BJ (cell line): ENCODE measurements around the gene ADAM19. TPM values are rescaled to one million over a fixed set of nuclear protein-coding genes. Genes with fewer than 3 reads are reported as not detected.
"Not testable (repeated sequence)": the region's sequence is repeated elsewhere in the genome, so short reads cannot be mapped to it uniquely, and the experiment has no call there.

Source experiments
- CTCF ChIA-PET: fragments of 350-600 bp; formaldehyde crosslinking; extraction: SDS; loops from one replicate; lab custom pipeline; 2021; ENCODE audit warnings: antibody characterized with exemption, inconsistent platforms; lab: Yijun Ruan, JAX
- POLR2A ChIA-PET: fragments of 300-600 bp; sonication (Branson Sonifier 250); formaldehyde crosslinking; extraction: SDS; loops from one replicate; lab custom pipeline; 2021; ENCODE audit warnings: antibody characterized with exemption; lab: Charles Lee
- DNase-seq: peaks from one replicate; pipeline ENCODE4 v3.0.0-alpha.2; 2011; ENCODE audit warnings: low read depth
- H3K27me3 ChIP-seq: 2 replicates; pipeline ENCODE4 v1.6.0; 2011; ENCODE audit warnings: low read length; ENCODE audit not compliant: control insufficient read depth, insufficient read depth
- H3K36me3 ChIP-seq: 2 replicates; pipeline ENCODE4 v1.5.1; 2011; ENCODE audit warnings: low read length; ENCODE audit not compliant: control insufficient read depth, insufficient read depth
- H3K4me3 ChIP-seq: 2 replicates; pipeline ENCODE4 v1.5.1; 2011; ENCODE audit warnings: low read depth, mild to moderate bottlenecking, control low read depth, low read length
- polyA plus RNA-seq: library from polyadenylated mRNA; depleted of rRNA; stranded (reverse); fragments of >200 nt; gene quantifications from 2 replicates; pipeline ENCODE4 v1.2.3, GENCODE V29; 2011
- TF ChIP-seq, protein P1 (sequence below): IDR thresholded peaks from 2 replicates; pipeline ENCODE4 v1.5.1; 2011; ENCODE audit warnings: low read depth, mild to moderate bottlenecking, control low read depth, inconsistent platforms, low read length, moderate library complexity; ENCODE audit not compliant: insufficient read depth

The ADAM19 gene
- polyA plus RNA-seq, 1 experiment, result 68.3 TPM

DNA sequence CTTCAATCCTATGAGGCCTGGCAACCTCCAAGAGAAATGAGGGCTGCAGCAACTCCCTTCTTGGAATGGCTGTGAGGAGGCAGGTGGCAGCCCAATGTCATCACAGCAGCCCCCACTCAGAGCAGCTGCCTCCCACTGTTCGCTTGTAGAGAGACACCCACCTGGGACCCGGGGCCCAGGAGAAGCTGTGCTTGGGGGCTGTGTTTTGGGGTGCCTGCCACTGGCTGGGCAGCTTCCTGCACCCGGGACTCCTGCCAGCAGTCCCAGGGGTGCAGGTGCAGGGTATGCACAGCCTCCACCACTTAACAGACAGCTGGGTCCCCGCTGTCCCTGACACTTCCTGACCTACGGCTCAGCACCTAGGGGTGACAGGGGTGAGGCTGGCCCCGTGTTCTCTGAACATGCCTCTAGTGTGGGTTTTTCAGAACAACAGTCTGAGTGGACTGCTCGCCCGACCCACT is 89.3 kb downstream of the ADAM19 start:
- no peaks in the 10 kb centered on the region for H3K27me3 ChIP-seq
- peaks cover 32% of the 10 kb centered on the region for H3K36me3 ChIP-seq
- no peak overlapping the region for H3K4me3 ChIP-seq
- POLR2A ChIA-PET, result no interaction called here
- TF ChIP-seq, protein P1, sequence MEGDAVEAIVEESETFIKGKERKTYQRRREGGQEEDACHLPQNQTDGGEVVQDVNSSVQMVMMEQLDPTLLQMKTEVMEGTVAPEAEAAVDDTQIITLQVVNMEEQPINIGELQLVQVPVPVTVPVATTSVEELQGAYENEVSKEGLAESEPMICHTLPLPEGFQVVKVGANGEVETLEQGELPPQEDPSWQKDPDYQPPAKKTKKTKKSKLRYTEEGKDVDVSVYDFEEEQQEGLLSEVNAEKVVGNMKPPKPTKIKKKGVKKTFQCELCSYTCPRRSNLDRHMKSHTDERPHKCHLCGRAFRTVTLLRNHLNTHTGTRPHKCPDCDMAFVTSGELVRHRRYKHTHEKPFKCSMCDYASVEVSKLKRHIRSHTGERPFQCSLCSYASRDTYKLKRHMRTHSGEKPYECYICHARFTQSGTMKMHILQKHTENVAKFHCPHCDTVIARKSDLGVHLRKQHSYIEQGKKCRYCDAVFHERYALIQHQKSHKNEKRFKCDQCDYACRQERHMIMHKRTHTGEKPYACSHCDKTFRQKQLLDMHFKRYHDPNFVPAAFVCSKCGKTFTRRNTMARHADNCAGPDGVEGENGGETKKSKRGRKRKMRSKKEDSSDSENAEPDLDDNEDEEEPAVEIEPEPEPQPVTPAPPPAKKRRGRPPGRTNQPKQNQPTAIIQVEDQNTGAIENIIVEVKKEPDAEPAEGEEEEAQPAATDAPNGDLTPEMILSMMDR, result no peak
- CTCF ChIA-PET, result interaction anchor here (1.1 to 1.7 kb wide), 3 partner anchors 12 to 252 kb away, joined by 3 to 6 read pairs (median 5); no protein-coding TSS in a partner anchor
- DNase-seq, result no peak

DNA sequence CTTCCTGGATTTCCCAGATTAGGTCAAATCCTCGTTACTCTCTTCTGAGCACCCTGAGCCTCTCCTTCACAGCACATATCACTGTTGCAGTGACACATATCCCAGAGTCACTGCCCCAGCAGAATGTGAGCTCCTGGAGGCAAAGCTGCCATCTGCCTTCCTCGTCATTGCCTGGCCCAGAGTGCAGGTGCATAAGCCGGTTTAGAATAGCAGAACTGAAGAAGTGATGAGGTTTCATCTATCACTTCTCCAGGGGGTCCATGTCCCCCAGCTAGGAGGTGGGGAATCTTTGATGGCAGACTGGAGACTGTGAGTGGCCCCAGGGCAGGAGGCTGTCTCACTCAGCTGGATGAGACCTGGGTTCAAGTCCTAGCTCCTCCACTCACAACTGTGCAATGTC is 89.8 kb downstream of the ADAM19 start:
- H3K36me3 ChIP-seq, result peaks cover 34% of the 10 kb centered on the region
- TF ChIP-seq, protein P1, result no peak

GRCh38 chr5:157485340-157485739 is 90.2 kb downstream of the ADAM19 start:
- CTCF ChIA-PET, result interaction anchor here (0.8 to 2.2 kb wide), 7 partner anchors 13 to 253 kb away, joined by 3 to 9 read pairs (median 4); no protein-coding TSS in a partner anchor
- peaks cover 36% of the 10 kb centered on the region for H3K36me3 ChIP-seq
- no peaks in the 10 kb centered on the region for H3K27me3 ChIP-seq
- TF ChIP-seq, protein P1, result no peak
- DNase-seq, result no peak
- no peak overlapping the region for H3K4me3 ChIP-seq
- POLR2A ChIA-PET, result interaction anchor here (0.5 to 0.6 kb wide), 2 partner anchors 29 to 122 kb away, joined by 3 to 6 read pairs; no protein-coding TSS in a partner anchor

More for the DNA sequence above, 89.8 kb downstream of the ADAM19 start:
- no peak for DNase-seq
- POLR2A ChIA-PET, result interaction anchor here (0.6 kb wide), 1 partner anchor 122 kb away, joined by 3 read pairs; no protein-coding TSS in a partner anchor
- no peaks in the 10 kb centered on the region for H3K27me3 ChIP-seq
- CTCF ChIA-PET, result interaction anchor here (0.8 to 2.2 kb wide), 5 partner anchors 13 to 252 kb away, joined by 3 to 9 read pairs (median 5); no protein-coding TSS in a partner anchor
- no peak overlapping the region for H3K4me3 ChIP-seq

DNA sequence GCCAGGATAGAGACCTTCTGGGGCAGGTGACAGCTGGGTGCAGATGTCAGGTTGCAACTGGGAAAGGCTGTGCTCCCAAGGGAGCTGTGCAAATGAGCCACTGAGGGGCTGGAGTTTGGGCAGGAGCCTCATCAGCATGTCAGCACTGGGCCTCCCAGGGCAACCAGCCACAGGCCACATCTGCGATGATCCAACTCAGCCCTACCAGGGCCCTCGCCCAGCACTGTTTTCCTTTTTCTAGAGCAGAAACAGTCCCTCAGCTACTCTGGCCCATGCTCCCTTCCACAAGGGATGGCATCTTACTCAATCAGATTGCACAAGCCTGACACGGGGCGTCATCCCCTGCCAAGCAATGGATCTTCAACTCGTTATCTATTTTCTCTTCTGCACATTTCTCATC is 90.8 kb downstream of the ADAM19 start:
- H3K4me3 ChIP-seq, result no peak overlapping the region
- no peak for DNase-seq
- no peaks in the 10 kb centered on the region for H3K27me3 ChIP-seq
- peaks cover 33% of the 10 kb centered on the region for H3K36me3 ChIP-seq
- TF ChIP-seq, protein P1, result no peak
- ChIA-PET CTCF (interaction anchor here (0.8 to 2.2 kb wide), 5 partner anchors 13 to 234 kb away, joined by 3 to 9 read pairs (median 4); no protein-coding TSS in a partner anchor), POLR2A (interaction anchor here (0.5 kb wide), 1 partner anchor 30 kb away, joined by 6 read pairs; no protein-coding TSS in a partner anchor)

DNA sequence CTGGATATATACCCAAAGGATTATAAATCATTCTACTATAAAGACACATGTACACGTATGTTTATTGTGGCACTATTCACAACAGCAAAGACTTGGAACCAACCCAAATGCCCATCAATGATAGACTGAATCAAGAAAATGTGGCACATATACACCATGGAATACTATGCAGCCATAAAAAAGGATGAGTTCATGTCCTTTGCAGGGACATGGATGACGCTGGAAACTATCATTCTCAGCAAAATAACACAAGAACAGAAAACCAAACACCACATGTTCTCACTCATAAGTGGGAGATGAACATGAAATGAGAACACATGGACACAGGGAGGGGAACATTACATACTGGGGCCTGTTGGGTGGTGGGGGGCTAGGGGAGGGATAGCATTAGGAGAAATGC is 92.9 kb downstream of the ADAM19 start:
- POLR2A ChIA-PET, H3K27me3 ChIP-seq, DNase-seq, H3K4me3 ChIP-seq, CTCF ChIA-PET: not testable (repeated sequence)
- H3K36me3 ChIP-seq, result peaks cover 31% of the 10 kb centered on the region
